LNCaP clone FGC (cell line): ENCODE measurements around the gene SPCS1.
"Not testable (repeated sequence)": the region's sequence is repeated elsewhere in the genome, so short reads cannot be mapped to it uniquely, and the experiment has no call there.

Experiments
- DNase-seq: peaks from one replicate; pipeline ENCODE4 v3.0.0-alpha.2; 2011; ENCODE audit warnings: low read depth
- H3K4me3 ChIP-seq: 2 replicates; pipeline ENCODE4 v1.5.1; 2011; ENCODE audit warnings: mild to moderate bottlenecking, low read depth, low read length, control low read depth
- CTCF ChIP-seq: IDR thresholded peaks from 2 replicates; pipeline ENCODE4 v1.5.1; 2012; ENCODE audit warnings: mild to moderate bottlenecking; ENCODE audit not compliant: control insufficient read depth, insufficient read depth; ENCODE audit errors: extremely low read depth

The SPCS1 gene

DNA sequence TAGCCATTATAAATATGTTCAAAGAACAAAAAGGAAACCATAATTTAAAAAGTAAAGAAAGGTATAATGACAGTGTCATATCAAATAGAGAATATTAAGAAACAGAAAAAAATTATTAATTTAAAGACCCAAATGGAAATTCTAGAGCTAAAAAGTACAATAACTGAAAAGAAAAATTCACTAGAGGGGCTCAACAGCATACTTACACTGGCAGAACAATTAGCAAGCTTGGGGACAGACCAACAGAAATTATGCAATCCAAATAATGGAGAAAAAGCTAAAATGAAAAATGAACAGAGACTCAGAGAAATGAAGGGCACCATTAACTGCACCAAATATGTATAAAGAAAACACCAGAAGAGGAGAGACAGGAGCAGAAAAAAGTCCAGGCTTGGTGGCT is 13.7 kb downstream of the SPCS1 start:
- TF ChIP-seq CTCF, result no peak
- no peak overlapping the region for H3K4me3 ChIP-seq
- no peak for DNase-seq

- no peak overlapping the region for H3K4me3 ChIP-seq
- TF ChIP-seq CTCF, result no peak
- no peak for DNase-seq
Observed at GRCh38 chr3:52721002-52721729, 15.3 kb downstream of the SPCS1 start.

DNA sequence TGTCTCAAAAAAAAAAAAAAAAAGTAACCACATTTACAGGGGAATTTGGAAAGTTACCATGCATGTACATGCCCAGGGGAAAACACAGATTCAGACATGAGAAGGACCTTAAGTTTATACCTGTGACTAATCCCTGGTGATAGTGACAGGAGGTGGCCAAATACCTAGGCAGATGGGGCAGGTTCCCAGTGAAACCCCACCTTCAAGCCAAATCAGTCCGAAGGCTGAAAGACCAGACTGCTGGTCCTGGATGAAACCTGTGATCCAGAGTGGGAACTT is 15.8 kb downstream of the SPCS1 start:
- TF ChIP-seq CTCF, result no peak
- H3K4me3 ChIP-seq, result no peak overlapping the region
- DNase-seq, result no peak

DNA sequence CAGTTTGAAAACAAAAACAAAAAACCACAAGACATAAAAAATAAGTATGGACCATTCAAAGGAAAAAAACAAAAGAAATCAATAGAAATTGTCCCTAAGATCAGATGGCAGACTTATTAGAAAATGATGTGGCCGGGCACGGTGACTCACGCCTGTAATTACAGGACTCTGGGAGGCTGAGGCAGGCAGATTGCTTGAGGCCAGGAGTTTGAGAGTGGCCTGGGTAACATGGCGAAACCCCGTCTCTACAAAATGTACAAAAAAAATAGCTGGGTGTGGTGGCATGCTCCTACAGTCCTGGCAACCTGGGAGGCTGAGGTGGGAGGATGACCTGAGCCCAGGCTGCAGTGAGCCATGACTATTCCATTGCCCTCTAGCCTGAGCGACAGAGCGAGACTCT is 16.6 kb downstream of the SPCS1 start:
- H3K4me3 ChIP-seq, result no peak overlapping the region
- no peak for TF ChIP-seq CTCF
- DNase-seq, result no peak

DNA sequence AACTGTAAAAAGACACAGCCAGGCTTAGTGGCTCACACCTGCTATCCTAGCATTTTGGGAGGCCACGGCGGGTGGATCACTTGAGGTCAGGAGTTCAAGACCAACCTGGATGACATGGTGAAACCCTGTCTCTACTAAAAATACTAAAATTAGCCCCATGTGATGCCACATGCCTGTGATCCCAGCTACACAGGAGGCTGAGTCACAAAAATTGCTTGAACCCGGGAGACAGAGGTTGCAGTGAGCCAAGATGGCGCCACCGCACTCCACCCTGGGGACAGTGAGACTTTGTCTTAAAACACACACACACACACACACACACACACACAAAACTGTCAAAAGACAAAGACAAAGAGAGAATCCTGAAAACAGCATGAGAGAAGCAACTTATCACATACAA is 18.0 kb downstream of the SPCS1 start:
- no peak for DNase-seq
- no peak overlapping the region for H3K4me3 ChIP-seq
- TF ChIP-seq CTCF, result no peak

GRCh38 chr3:52724511-52724910 is 18.6 kb downstream of the SPCS1 start:
- H3K4me3 ChIP-seq, result no peak overlapping the region
- no peak for TF ChIP-seq CTCF
- DNase-seq, result no peak

GRCh38 chr3:52728753-52729152 is 22.8 kb downstream of the SPCS1 start:
- DNase-seq, H3K4me3 ChIP-seq: not testable (repeated sequence)
